NOMO-1 (cell line): ENCODE measurements around the gene GAB2.
"Not testable (repeated sequence)": the region's sequence is repeated elsewhere in the genome, so short reads cannot be mapped to it uniquely, and the experiment has no call there.

Experiments
- DNase-seq, 2 experiments: peaks; one replicate each; lab custom pipeline; 2025; ENCODE audit not compliant: unreplicated experiment in 2 of 2; lab: John Stamatoyannopoulos, UW

GAB2 gene

GRCh38 chr11:78318321-78319114 lies 99.1 kb downstream of the GAB2 start:
- no peak for DNase-seq

GRCh38 chr11:78315724-78316123 lies 101.9 kb downstream of the GAB2 start:
- DNase-seq = no peak

- no peak for DNase-seq
Observed at GRCh38 chr11:78314762-78315161, 102.9 kb downstream of the GAB2 start.

- peak in 1 of 2 experiments; percentile 17 for DNase-seq
Observed at GRCh38 chr11:78313898-78314297, 103.7 kb downstream of the GAB2 start.

GRCh38 chr11:78313181-78313795 lies 104.3 kb downstream of the GAB2 start:
- DNase-seq = no peak

GRCh38 chr11:78312712-78313111 lies 104.9 kb downstream of the GAB2 start:
- peak in 1 of 2 experiments; percentile 38 for DNase-seq

- DNase-seq = no peak
Observed at GRCh38 chr11:78311702-78312371, 105.8 kb downstream of the GAB2 start.

GRCh38 chr11:78310500-78310909 lies 107.1 kb downstream of the GAB2 start:
- DNase-seq = no peak

GRCh38 chr11:78304201-78304600 lies 113.4 kb downstream of the GAB2 start:
- DNase-seq = no peak

- DNase-seq = no peak
Observed at GRCh38 chr11:78300108-78300839, 117.3 kb downstream of the GAB2 start.

GRCh38 chr11:78299000-78299710 lies 118.5 kb downstream of the GAB2 start:
- DNase-seq = no peak

GRCh38 chr11:78298291-78298771 lies 119.3 kb downstream of the GAB2 start:
- no peak for DNase-seq

- no peak for DNase-seq
Observed at GRCh38 chr11:78295991-78296930, 121.4 kb downstream of the GAB2 start.

GRCh38 chr11:78295347-78295746 lies 122.3 kb downstream of the GAB2 start:
- DNase-seq = no peak

GRCh38 chr11:78294100-78294499 lies 123.5 kb downstream of the GAB2 start:
- DNase-seq = not testable (repeated sequence)

GRCh38 chr11:78293536-78293935 lies 124.1 kb downstream of the GAB2 start:
- no peak for DNase-seq

- peak; percentile 92 to 95 for DNase-seq
Observed at GRCh38 chr11:78292109-78292803, 125.4 kb downstream of the GAB2 start.

- DNase-seq = no peak
Observed at GRCh38 chr11:78291503-78292108, 126.0 kb downstream of the GAB2 start.
